Activated CD4-positive, alpha-beta T cell treated with anti-CD3 and anti-CD28 coated beads, Interleukin-2, Interleukin-6, amounts not matched to agents 100 ng/mL and 50 ng/mL, durations not matched to agents 16 hours and 8 hours (primary cell): ENCODE results near the gene PLEKHH1.
"Not testable (repeated sequence)": the region's sequence is repeated elsewhere in the genome, so short reads cannot be mapped to it uniquely, and the experiment has no call there.

Experiments used
- DNase-seq: peaks from one replicate; pipeline ENCODE4 v3.0.0-alpha.2; 2020

Gene PLEKHH1

GRCh38 chr14:67589204-67589770, 56.2 kb downstream of the PLEKHH1 start:
- no peak for DNase-seq

GRCh38 chr14:67593650-67594049, 60.6 kb downstream of the PLEKHH1 start:
- DNase-seq: not testable (repeated sequence)

GRCh38 chr14:67595392-67595791, 62.3 kb downstream of the PLEKHH1 start:
- no peak for DNase-seq

GRCh38 chr14:67599698-67600561, 66.8 kb downstream of the PLEKHH1 start, which contains the start of gene PIGH:
TSS of gene PIGH (minus strand) at chr14:67600268. CDS start at chr14:67600203, 65 bp downstream.
- peak; percentile 95 for DNase-seq

GRCh38 chr14:67600562-67600974, 67.5 kb downstream of the PLEKHH1 start:
- not testable (repeated sequence) for DNase-seq

- no peak for DNase-seq
These were observed 69.0 kb downstream of the PLEKHH1 start for GRCh38 chr14:67602076-67602475.

DNA sequence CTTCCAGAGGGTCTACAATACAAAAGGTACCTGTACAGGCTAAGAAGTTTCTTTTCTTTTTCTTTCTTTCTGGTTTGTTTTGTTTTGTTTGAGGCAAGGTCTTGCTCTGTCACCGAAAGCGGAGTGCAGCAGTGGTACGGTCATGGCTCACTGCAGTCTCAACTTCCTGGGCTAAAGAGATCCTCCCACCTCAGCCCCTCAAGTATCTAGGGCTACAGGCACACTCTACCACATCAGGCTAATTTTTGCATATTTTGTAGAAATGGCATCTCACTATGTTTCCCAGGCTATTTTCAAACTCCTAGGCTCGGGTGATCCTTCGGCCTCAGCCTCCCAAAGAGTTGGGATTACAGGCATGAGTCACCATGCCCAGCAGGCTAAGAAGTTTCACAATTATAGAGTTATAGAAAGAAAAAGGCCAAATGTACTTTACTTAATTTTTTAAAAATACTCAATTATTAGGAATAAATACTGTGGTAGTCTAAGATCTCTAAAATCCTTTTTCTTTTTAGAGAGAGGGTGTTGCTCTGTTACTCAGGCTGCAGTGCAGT, 70.0 kb downstream of the PLEKHH1 start:
- no peak for DNase-seq

DNA sequence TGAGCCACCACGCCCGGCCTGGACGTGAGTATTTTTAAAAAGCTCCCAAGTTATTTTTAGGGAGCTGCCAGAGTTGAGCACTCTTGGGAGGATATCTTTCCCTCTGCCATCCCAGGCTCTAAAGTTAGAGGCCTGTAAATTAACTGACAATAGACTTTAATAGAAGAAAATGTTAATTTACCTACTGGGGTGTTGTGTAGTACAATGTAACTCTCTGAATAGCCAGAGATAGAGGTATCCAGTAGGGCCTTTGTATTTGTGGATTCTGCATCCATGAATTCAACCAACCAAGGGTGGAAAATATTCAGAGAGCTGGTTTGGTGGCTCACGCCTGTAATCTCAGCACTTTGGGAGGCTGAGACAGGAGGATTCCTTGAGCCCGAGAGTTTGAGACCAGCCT, 74.6 kb downstream of the PLEKHH1 start:
- no peak for DNase-seq

GRCh38 chr14:67609642-67610310, 76.7 kb downstream of the PLEKHH1 start:
- no peak for DNase-seq

- peak; percentile 9 for DNase-seq
These were observed 77.4 kb downstream of the PLEKHH1 start for GRCh38 chr14:67610491-67610890.

DNA sequence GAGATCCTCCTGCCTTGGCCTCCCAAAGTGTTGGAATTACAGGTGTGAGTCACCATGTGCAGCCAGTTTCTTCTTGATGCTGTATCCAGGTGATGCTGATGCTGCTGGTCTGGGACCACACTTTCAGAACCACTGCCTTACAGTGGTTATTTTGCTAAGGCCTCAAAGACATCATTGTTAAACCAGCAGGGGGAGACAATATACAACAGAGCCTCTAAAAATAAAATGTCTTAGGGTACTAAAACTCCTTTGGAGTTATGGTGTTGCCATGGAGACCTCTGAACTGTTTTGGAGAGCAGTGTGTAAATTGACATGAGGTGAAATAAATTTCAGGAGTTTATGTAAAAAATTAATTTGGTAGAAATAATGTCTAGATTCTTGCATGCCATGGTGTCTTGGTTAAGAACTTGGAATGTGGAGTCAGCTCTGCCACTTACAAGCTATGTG, 85.5 kb downstream of the PLEKHH1 start:
- DNase-seq: peak; percentile 73

DNA sequence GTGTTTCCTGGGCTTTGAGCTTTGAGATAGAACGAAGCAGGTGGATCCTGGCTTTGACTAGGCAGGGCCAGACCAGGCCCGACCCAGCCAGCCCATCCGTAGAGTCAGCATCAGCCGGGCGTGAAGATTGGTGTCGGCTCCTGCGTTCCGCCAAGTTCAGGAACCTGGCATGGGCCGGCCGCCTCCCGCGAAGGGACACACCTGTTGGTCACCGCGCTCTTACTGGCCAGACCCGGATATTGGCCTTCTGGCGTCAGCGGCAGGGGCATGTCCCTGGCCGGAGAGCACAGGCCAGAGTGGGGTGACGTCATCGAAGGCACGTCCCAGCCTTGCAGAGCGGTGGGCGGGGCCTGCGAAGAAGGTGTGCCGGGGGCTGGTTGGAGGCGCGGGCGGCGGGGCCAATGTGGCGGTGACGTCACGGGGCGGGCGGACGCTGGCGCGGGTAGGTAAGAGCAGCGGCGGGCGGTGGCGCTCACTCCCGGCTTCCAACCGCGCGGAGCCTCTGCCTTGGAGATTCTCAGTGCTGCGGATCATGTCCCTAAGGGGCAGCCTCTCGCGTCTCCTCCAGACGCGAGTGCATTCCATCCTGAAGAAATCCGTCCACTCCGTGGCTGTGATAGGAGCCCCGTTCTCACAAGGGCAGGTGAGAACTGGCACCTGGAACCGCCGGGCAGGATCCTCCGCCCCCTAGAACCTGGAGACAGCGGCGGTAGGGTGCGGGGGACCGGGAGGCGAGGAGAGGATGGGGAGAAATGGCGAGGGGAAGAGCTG, 86.5 kb downstream of the PLEKHH1 start, which contains the start of gene ARG2:
Gene ARG2, plus strand, starts transcription at position 475 of the 771 bp plus-strand sequence. Its CDS starts 58 bp downstream, at position 533.
- DNase-seq: peak; percentile 97

DNA sequence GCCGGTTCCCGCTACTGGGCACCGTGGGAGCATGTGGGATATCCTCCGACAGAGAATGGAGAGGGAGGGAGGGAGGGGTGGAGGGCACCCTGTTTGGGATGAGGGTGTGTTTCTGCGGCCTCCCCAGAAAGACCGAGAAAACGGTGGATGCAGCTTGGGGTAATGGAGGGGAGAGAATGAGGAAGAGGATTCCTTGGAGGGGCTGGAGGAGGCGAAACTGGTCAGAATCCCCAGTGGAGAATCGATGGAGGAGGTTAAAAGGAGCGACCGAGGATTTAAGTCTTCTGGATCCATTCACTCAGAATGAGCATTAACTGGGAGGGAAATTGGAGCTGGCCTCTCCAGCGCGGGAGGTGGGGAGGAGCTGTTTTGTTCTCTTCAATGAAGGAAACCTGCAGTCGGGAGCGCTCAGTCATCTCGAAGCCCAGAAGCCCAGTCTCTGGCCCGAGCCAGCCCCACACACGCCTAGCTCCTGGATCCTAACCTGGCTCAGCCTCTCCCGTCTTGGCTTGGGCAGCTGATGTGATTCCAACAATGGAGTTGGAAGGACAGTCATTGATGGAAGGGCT, 87.2 kb downstream of the PLEKHH1 start:
- DNase-seq: no peak

DNA sequence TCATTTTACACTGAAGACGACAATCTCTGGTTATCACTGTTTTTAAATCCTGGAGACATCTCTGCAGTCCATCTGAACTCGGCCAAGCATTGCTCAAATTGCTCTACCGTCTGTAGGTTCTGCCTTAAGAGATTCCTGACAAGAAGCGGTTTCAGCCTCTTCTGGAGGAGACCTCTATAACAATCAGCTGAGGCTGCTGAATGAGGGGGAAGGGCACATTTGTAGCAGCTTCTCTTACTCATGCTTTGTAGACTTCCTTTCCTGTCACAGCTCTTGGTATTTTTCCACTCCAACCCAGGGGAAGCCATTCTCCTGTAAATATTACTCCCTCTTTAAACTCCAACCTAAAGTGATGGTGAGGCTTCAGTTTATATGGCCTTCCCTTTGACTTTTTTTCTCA, 89.6 kb downstream of the PLEKHH1 start:
- DNase-seq: peak; percentile 18

GRCh38 chr14:67623114-67623513, 90.0 kb downstream of the PLEKHH1 start:
- no peak for DNase-seq

DNA sequence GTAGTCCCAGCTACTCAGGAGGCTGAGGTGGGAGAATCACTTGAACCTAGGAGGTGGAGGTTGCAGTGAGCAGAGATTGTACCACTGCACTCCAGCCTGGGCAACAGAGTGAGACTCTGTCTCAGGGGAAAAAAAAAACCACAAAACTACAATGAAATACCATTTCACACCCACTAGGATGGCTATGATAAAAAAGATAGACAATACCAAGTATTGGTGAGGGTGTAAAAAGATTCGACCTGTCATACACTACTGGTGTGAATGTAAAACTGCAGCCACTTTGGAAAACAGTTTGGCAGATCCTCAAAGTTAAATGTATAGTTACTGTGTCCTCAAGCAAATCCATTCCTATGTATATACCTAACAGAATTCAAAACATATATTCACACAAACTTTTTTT, 93.0 kb downstream of the PLEKHH1 start:
- not testable (repeated sequence) for DNase-seq

- DNase-seq: no peak
These were observed 94.4 kb downstream of the PLEKHH1 start for GRCh38 chr14:67627519-67627918.

DNA sequence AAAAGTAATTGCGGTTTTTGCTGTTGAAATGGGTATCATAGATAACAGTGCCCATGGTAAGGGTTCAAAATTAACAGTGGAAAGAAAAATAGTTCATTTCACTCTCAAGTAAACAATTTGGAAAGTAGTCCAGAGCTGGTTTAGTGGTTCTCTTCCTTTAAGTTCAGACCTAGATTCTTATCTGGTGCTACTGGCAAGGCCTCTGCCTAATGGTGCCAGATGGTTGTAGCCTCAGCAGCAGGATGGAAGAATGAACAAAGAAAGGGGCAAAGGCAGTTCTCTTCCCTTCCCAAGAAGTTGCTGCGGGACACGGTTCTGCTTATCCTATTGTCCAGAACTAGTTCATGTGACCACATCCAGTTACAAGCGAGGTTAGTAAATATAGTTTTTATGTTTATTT, 97.1 kb downstream of the PLEKHH1 start:
- no peak for DNase-seq

GRCh38 chr14:67630938-67631337, 97.8 kb downstream of the PLEKHH1 start:
- DNase-seq: no peak

GRCh38 chr14:67633451-67634147, 100.5 kb downstream of the PLEKHH1 start:
- DNase-seq: no peak

DNA sequence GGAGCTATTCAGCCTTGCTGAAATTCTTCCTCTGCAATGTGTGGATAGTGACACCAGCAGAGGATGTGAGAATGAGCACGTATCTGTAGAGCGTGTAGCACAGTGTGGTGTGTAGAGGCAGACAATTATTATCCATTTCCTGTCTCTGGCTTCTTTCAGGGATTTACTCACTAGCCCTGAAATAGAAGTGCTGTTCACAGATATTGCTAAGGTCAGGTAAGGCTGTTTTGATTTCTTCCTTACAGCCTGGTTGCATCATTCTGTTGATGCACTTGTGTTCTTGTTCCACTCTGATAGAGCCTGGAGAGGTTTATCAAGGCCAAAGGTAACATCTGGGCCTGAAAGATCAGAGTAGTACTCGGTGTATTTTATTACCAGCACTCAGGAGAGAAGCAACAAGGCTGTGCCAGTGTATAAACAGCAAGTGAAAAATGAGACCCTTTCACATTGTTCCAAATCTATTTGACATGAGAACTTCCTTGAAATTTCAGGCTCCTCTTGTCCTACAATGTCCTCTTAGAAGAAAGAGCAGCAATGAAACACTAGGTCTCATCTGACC, 103.3 kb downstream of the PLEKHH1 start:
- DNase-seq: peak; percentile 26
